Nephron (organoid): ENCODE data around the gene ZBTB25.

Source experiments
- H3K27ac Mint-ChIP-seq, 3 experiments: 2 replicates each; pipeline ENCODE4 v1.8.0; 2020; ENCODE audit warnings: mixed read lengths in 3 of 3, mild to moderate bottlenecking in 2 of 3, moderate library complexity in 1 of 3
- H3K27me3 Mint-ChIP-seq: 2 replicates; pipeline ENCODE4 v1.8.0; 2021; ENCODE audit warnings: low read depth, mild to moderate bottlenecking, moderate library complexity, mixed read lengths
- H3K36me3 Mint-ChIP-seq: 2 replicates; pipeline ENCODE4 v1.8.0; 2020; ENCODE audit warnings: low read depth, mixed read lengths
- H3K4me1 Mint-ChIP-seq: 2 replicates; pipeline ENCODE4 v1.8.0; 2020; ENCODE audit warnings: mixed read lengths
- H3K4me3 Mint-ChIP-seq, 3 experiments: 2 replicates each; pipeline ENCODE4 v1.8.0; 2020; ENCODE audit warnings: mild to moderate bottlenecking in 3 of 3, mixed read lengths in 3 of 3, moderate library complexity in 2 of 3
- H3K9me3 Mint-ChIP-seq: 2 replicates; pipeline ENCODE4 v1.8.0; 2020; ENCODE audit warnings: mixed read lengths
- TF ChIP-seq, protein P1 (sequence below), 3 experiments: fragments of 200-600 bp; sonication (generic); IDR thresholded peaks; one replicate each; pipeline ENCODE4 v1.5.0; 2021; ENCODE audit warnings: antibody characterized with exemption in 3 of 3; ENCODE audit not compliant: unreplicated experiment in 3 of 3

The ZBTB25 gene

DNA sequence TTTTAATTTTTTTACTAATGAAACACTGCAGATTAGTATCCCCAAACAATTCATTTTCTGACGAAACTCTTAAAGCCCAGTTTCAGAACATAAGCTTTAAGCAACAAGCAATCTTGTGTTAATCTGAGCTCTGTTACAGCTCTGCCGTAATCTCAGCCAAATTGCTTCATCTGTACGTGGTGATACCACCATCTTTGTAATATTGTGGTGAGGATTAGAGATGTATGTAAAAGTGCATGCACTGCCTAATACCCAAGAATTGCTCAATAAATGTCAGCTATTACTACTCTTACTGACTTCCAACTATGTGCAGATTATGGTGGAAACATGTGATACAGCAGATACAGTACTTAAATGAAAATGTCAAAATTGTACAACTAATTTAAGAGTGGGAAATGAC is 36.5 kb downstream of the ZBTB25 start:
- no peaks in the 10 kb centered on the region for H3K36me3 Mint-ChIP-seq
- H3K4me3 Mint-ChIP-seq, result peak overlapping the region in 1 of 3 experiments; percentile 42
- peaks cover 9% of the 10 kb centered on the region for H3K27me3 Mint-ChIP-seq
- TF ChIP-seq, protein P1, sequence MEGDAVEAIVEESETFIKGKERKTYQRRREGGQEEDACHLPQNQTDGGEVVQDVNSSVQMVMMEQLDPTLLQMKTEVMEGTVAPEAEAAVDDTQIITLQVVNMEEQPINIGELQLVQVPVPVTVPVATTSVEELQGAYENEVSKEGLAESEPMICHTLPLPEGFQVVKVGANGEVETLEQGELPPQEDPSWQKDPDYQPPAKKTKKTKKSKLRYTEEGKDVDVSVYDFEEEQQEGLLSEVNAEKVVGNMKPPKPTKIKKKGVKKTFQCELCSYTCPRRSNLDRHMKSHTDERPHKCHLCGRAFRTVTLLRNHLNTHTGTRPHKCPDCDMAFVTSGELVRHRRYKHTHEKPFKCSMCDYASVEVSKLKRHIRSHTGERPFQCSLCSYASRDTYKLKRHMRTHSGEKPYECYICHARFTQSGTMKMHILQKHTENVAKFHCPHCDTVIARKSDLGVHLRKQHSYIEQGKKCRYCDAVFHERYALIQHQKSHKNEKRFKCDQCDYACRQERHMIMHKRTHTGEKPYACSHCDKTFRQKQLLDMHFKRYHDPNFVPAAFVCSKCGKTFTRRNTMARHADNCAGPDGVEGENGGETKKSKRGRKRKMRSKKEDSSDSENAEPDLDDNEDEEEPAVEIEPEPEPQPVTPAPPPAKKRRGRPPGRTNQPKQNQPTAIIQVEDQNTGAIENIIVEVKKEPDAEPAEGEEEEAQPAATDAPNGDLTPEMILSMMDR (IDR thresholded peaks at IDR 0.05; ENCODE audit: unreplicated experiment in 3 of 3), result no peak
- H3K27ac Mint-ChIP-seq, result no peak overlapping the region
- H3K4me1 Mint-ChIP-seq, result peaks cover 6% of the 10 kb centered on the region
- no peaks in the 10 kb centered on the region for H3K9me3 Mint-ChIP-seq

- Mint-ChIP-seq H3K4me1 (peaks cover 6% of the 10 kb centered on the region), H3K27me3 (peaks cover 9% of the 10 kb centered on the region), H3K4me3 (peak overlapping the region; percentile 80 to 91 (median 88)), H3K27ac (peak overlapping the region; percentile 48 to 76 (median 61)), H3K36me3 (peaks cover 2% of the 10 kb centered on the region), H3K9me3 (no peaks in the 10 kb centered on the region)
- TF ChIP-seq, protein P1 (IDR thresholded peaks at IDR 0.05; ENCODE audit: unreplicated experiment in 3 of 3), result peak; percentile 33 to 42 (median 38)
Observed at GRCh38 chr14:64465831-64466554, 37.6 kb downstream of the ZBTB25 start.

- Mint-ChIP-seq H3K4me3 (peak within 1 kb of the TSS; percentile 82 to 91 (median 89)), H3K9me3 (no peaks in the 10 kb centered on the region), H3K27me3 (peaks cover 9% of the 10 kb centered on the region), H3K36me3 (peaks cover 3% of the 10 kb centered on the region), H3K27ac (peak within 1 kb of the TSS; percentile 48 to 76 (median 61)), H3K4me1 (peaks cover 6% of the 10 kb centered on the region)
- TF ChIP-seq, protein P1 (IDR thresholded peaks at IDR 0.05; ENCODE audit: unreplicated experiment in 3 of 3), result no peak
Observed at GRCh38 chr14:64465191-64465822, 38.3 kb downstream of the ZBTB25 start, which contains the start of gene AKAP5. AKAP5 (plus strand) TSS chr14:64465499; CDS start chr14:64468395, 2,896 bp downstream.

GRCh38 chr14:64464651-64465050 is 39.0 kb downstream of the ZBTB25 start:
- Mint-ChIP-seq H3K27me3 (peaks cover 9% of the 10 kb centered on the region), H3K27ac (peak overlapping the region in 2 of 3 experiments; percentile 38 to 75), H3K36me3 (peaks cover 9% of the 10 kb centered on the region), H3K4me1 (peaks cover 6% of the 10 kb centered on the region), H3K9me3 (no peaks in the 10 kb centered on the region), H3K4me3 (peak overlapping the region; percentile 82 to 91 (median 89))
- TF ChIP-seq, protein P1 (IDR thresholded peaks at IDR 0.05; ENCODE audit: unreplicated experiment in 3 of 3), result no peak

DNA sequence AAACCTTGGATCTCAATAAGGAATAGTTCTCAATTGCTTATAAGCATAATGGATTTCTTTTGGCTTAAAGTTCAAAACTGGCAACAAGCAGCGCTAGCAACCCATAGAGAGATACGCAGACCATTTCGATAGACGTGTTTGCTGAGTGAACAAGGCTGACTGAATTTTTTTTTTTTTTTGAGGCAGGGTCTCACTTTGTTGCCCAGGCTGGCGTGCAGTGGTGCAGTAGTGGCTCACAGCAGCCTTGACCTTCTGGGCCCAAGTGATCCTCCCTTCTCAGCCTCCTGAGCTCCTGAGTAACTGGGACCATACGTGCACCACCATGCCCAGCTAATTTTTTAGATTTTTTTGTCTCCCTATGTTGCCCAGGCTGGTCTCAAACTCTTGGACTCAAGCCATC is 39.8 kb downstream of the ZBTB25 start:
- Mint-ChIP-seq H3K27ac (no peak overlapping the region), H3K4me1 (peaks cover 6% of the 10 kb centered on the region), H3K4me3 (peak overlapping the region in 2 of 3 experiments; percentile 4 to 13), H3K9me3 (no peaks in the 10 kb centered on the region), H3K27me3 (peaks cover 9% of the 10 kb centered on the region), H3K36me3 (peaks cover 17% of the 10 kb centered on the region)
- TF ChIP-seq, protein P1 (IDR thresholded peaks at IDR 0.05; ENCODE audit: unreplicated experiment in 3 of 3), result no peak
